Measurements from ENCODE around the gene LMLN.
"Not testable (repeated sequence)": the region's sequence is repeated elsewhere in the genome, so short reads cannot be mapped to it uniquely, and the experiment has no call there.

The LMLN gene

GRCh38 chr3:197957790-197958133 is 2.3 kb upstream of the LMLN start:
- no peak for DNase-seq (ENCODE audit: low read depth, low spot score)
- Histone ChIP-seq H3K27me3 (ENCODE audit: control insufficient read depth, insufficient read depth, low read length) (no peaks in the 10 kb centered on the region), H3K4me3 (ENCODE audit: low read length) (no peak overlapping the region), H3K4me1 (ENCODE audit: control insufficient read depth, insufficient read depth, low read length) (no peaks in the 10 kb centered on the region), H3K36me3 (ENCODE audit: control insufficient read depth, insufficient read depth, low read length) (peaks cover 27% of the 10 kb centered on the region), H3K9me3 (ENCODE audit: control insufficient read depth, insufficient read depth, low read length) (no peaks in the 10 kb centered on the region), H3K27ac (ENCODE audit: low read length) (no peak overlapping the region)
- no CpG with 5 or more reads among the region's 5 CpGs for WGBS (ENCODE audit: insufficient coverage, insufficient read length)

- Histone ChIP-seq H3K4me1 (ENCODE audit: control insufficient read depth, insufficient read depth, low read length) (no peaks in the 10 kb centered on the region), H3K27ac (ENCODE audit: low read length) (no peak overlapping the region), H3K36me3 (ENCODE audit: control insufficient read depth, insufficient read depth, low read length) (peaks cover 22% of the 10 kb centered on the region), H3K9me3 (ENCODE audit: control insufficient read depth, insufficient read depth, low read length) (no peaks in the 10 kb centered on the region), H3K4me3 (ENCODE audit: low read length) (no peak overlapping the region), H3K27me3 (ENCODE audit: control insufficient read depth, insufficient read depth, low read length) (no peaks in the 10 kb centered on the region)
- no CpG with 5 or more reads among the region's 4 CpGs for WGBS (ENCODE audit: insufficient coverage, insufficient read length)
- no peak for DNase-seq (ENCODE audit: low read depth, low spot score)
These were observed 1.7 kb upstream of the LMLN start for GRCh38 chr3:197958346-197958745.

- not testable (repeated sequence) for H3K27ac ChIP-seq (ENCODE audit: low read length); H3K9me3 ChIP-seq (ENCODE audit: control insufficient read depth, insufficient read depth, low read length); H3K27me3 ChIP-seq (ENCODE audit: control insufficient read depth, insufficient read depth, low read length); H3K4me3 ChIP-seq (ENCODE audit: low read length); DNase-seq (ENCODE audit: low read depth, low spot score); H3K4me1 ChIP-seq (ENCODE audit: control insufficient read depth, insufficient read depth, low read length)
- peaks cover 18% of the 10 kb centered on the region for H3K36me3 ChIP-seq (ENCODE audit: control insufficient read depth, insufficient read depth, low read length)
- WGBS (ENCODE audit: insufficient coverage, insufficient read length), result no CpG with 5 or more reads among the region's 19 CpGs
These were observed 1.2 kb upstream of the LMLN start for GRCh38 chr3:197958848-197959247.

GRCh38 chr3:197959500-197959890 is 522 bp upstream of the LMLN start:
- Histone ChIP-seq H3K9me3 (ENCODE audit: control insufficient read depth, insufficient read depth, low read length) (no peaks in the 10 kb centered on the region), H3K27ac (ENCODE audit: low read length) (no peak overlapping the region), H3K36me3 (ENCODE audit: control insufficient read depth, insufficient read depth, low read length) (peaks cover 11% of the 10 kb centered on the region; the same call in 1 of the 2 replicates), H3K4me3 (ENCODE audit: low read length) (peak overlapping the region; percentile 54; the same call in 1 of the 2 replicates), H3K4me1 (ENCODE audit: control insufficient read depth, insufficient read depth, low read length) (no peaks in the 10 kb centered on the region), H3K27me3 (ENCODE audit: control insufficient read depth, insufficient read depth, low read length) (no peaks in the 10 kb centered on the region)
- DNase-seq (ENCODE audit: low read depth, low spot score), result no peak
- no CpG with 5 or more reads among the region's 6 CpGs for WGBS (ENCODE audit: insufficient coverage, insufficient read length)

- Histone ChIP-seq H3K4me3 (ENCODE audit: low read length) (peak overlapping the region; percentile 54; the same call in 1 of the 2 replicates), H3K27me3 (ENCODE audit: control insufficient read depth, insufficient read depth, low read length) (no peaks in the 10 kb centered on the region), H3K9me3 (ENCODE audit: control insufficient read depth, insufficient read depth, low read length) (no peaks in the 10 kb centered on the region), H3K27ac (ENCODE audit: low read length) (no peak overlapping the region), H3K36me3 (ENCODE audit: control insufficient read depth, insufficient read depth, low read length) (no peaks in the 10 kb centered on the region), H3K4me1 (ENCODE audit: control insufficient read depth, insufficient read depth, low read length) (no peaks in the 10 kb centered on the region)
- DNase-seq (ENCODE audit: low read depth, low spot score), result no peak
- no CpG with 5 or more reads among the region's 23 CpGs for WGBS (ENCODE audit: insufficient coverage, insufficient read length)
These were observed 921 bp downstream of the LMLN start for GRCh38 chr3:197960694-197961581.

- Histone ChIP-seq H3K27me3 (ENCODE audit: control insufficient read depth, insufficient read depth, low read length) (no peaks in the 10 kb centered on the region), H3K4me3 (ENCODE audit: low read length) (no peak overlapping the region), H3K4me1 (ENCODE audit: control insufficient read depth, insufficient read depth, low read length) (no peaks in the 10 kb centered on the region), H3K9me3 (ENCODE audit: control insufficient read depth, insufficient read depth, low read length) (no peaks in the 10 kb centered on the region), H3K27ac (ENCODE audit: low read length) (no peak overlapping the region), H3K36me3 (ENCODE audit: control insufficient read depth, insufficient read depth, low read length) (no peaks in the 10 kb centered on the region)
- no CpG with 5 or more reads among the region's 9 CpGs for WGBS (ENCODE audit: insufficient coverage, insufficient read length)
- DNase-seq (ENCODE audit: low read depth, low spot score), result no peak
These were observed 1.5 kb downstream of the LMLN start for GRCh38 chr3:197961582-197961945.

GRCh38 chr3:197963019-197963637 is 3.1 kb downstream of the LMLN start:
- no peak for DNase-seq (ENCODE audit: low read depth, low spot score)
- no CpG with 5 or more reads among the region's 5 CpGs for WGBS (ENCODE audit: insufficient coverage, insufficient read length)
- Histone ChIP-seq H3K9me3 (ENCODE audit: control insufficient read depth, insufficient read depth, low read length) (no peaks in the 10 kb centered on the region), H3K4me1 (ENCODE audit: control insufficient read depth, insufficient read depth, low read length) (no peaks in the 10 kb centered on the region), H3K4me3 (ENCODE audit: low read length) (no peak overlapping the region), H3K36me3 (ENCODE audit: control insufficient read depth, insufficient read depth, low read length) (no peaks in the 10 kb centered on the region), H3K27ac (ENCODE audit: low read length) (no peak overlapping the region), H3K27me3 (ENCODE audit: control insufficient read depth, insufficient read depth, low read length) (no peaks in the 10 kb centered on the region)

- not testable (repeated sequence) for H3K36me3 ChIP-seq (ENCODE audit: control insufficient read depth, insufficient read depth, low read length); H3K27me3 ChIP-seq (ENCODE audit: control insufficient read depth, insufficient read depth, low read length); H3K27ac ChIP-seq (ENCODE audit: low read length); H3K9me3 ChIP-seq (ENCODE audit: control insufficient read depth, insufficient read depth, low read length); H3K4me3 ChIP-seq (ENCODE audit: low read length); DNase-seq (ENCODE audit: low read depth, low spot score); H3K4me1 ChIP-seq (ENCODE audit: control insufficient read depth, insufficient read depth, low read length)
- no CpG with 5 or more reads among the region's 8 CpGs for WGBS (ENCODE audit: insufficient coverage, insufficient read length)
These were observed 7.4 kb downstream of the LMLN start for GRCh38 chr3:197967337-197967989.

GRCh38 chr3:197970588-197970987 is 10.6 kb downstream of the LMLN start:
- no peak overlapping the region for H3K27ac ChIP-seq (ENCODE audit: low read length)
- no CpG with 5 or more reads among the region's 3 CpGs for WGBS (ENCODE audit: insufficient coverage, insufficient read length)
- DNase-seq (ENCODE audit: low read depth, low spot score), result no peak
- H3K36me3 ChIP-seq (ENCODE audit: control insufficient read depth, insufficient read depth, low read length), result no peaks in the 10 kb centered on the region
- no peak overlapping the region for H3K4me3 ChIP-seq (ENCODE audit: low read length)
- H3K9me3 ChIP-seq (ENCODE audit: control insufficient read depth, insufficient read depth, low read length), result no peaks in the 10 kb centered on the region
- H3K4me1 ChIP-seq (ENCODE audit: control insufficient read depth, insufficient read depth, low read length), result no peaks in the 10 kb centered on the region
- no peaks in the 10 kb centered on the region for H3K27me3 ChIP-seq (ENCODE audit: control insufficient read depth, insufficient read depth, low read length)

GRCh38 chr3:197974016-197974415 is 14.0 kb downstream of the LMLN start:
- no peak overlapping the region for H3K4me3 ChIP-seq (ENCODE audit: low read length)
- no peaks in the 10 kb centered on the region for H3K36me3 ChIP-seq (ENCODE audit: control insufficient read depth, insufficient read depth, low read length)
- DNase-seq (ENCODE audit: low read depth, low spot score), result no peak
- H3K27me3 ChIP-seq (ENCODE audit: control insufficient read depth, insufficient read depth, low read length), result no peaks in the 10 kb centered on the region
- no peak overlapping the region for H3K27ac ChIP-seq (ENCODE audit: low read length)
- H3K4me1 ChIP-seq (ENCODE audit: control insufficient read depth, insufficient read depth, low read length), result no peaks in the 10 kb centered on the region
- WGBS (ENCODE audit: insufficient coverage, insufficient read length), result no CpG with 5 or more reads among the region's 1 CpG
- H3K9me3 ChIP-seq (ENCODE audit: control insufficient read depth, insufficient read depth, low read length), result no peaks in the 10 kb centered on the region
